ENCODE data around the gene CDH4.
"Not testable (repeated sequence)": the region's sequence is repeated elsewhere in the genome, so short reads cannot be mapped to it uniquely, and the experiment has no call there.

The CDH4 gene

GRCh38 chr20:61253264-61253639 lies 1.2 kb downstream of the CDH4 start:
- in situ Hi-C loops (cut with HindIII; ENCODE audit: low sequenced_read_pairs): no loop called here

GRCh38 chr20:61253640-61254511 lies 1.8 kb downstream of the CDH4 start:
- in situ Hi-C loops (cut with HindIII; ENCODE audit: low sequenced_read_pairs): no loop called here

GRCh38 chr20:61254881-61255626 lies 3.0 kb downstream of the CDH4 start:
- in situ Hi-C loops (cut with HindIII; ENCODE audit: low sequenced_read_pairs): no loop called here

GRCh38 chr20:61256365-61256764 lies 4.3 kb downstream of the CDH4 start:
- in situ Hi-C loops (cut with HindIII; ENCODE audit: low sequenced_read_pairs): no loop called here

- in situ Hi-C loops (cut with HindIII; ENCODE audit: low sequenced_read_pairs): no loop called here
Observed at GRCh38 chr20:61256824-61257223, 4.8 kb downstream of the CDH4 start.

GRCh38 chr20:61257611-61258010 lies 5.5 kb downstream of the CDH4 start:
- in situ Hi-C loops (cut with HindIII; ENCODE audit: low sequenced_read_pairs): no loop called here

GRCh38 chr20:61259741-61260140 lies 7.7 kb downstream of the CDH4 start:
- in situ Hi-C loops (cut with HindIII; ENCODE audit: low sequenced_read_pairs): no loop called here

GRCh38 chr20:61260905-61261304 lies 8.8 kb downstream of the CDH4 start:
- in situ Hi-C loops (cut with HindIII; ENCODE audit: low sequenced_read_pairs): no loop called here

GRCh38 chr20:61262036-61262435 lies 10.0 kb downstream of the CDH4 start:
- in situ Hi-C loops (cut with HindIII; ENCODE audit: low sequenced_read_pairs): no loop called here

- in situ Hi-C loops (cut with HindIII; ENCODE audit: low sequenced_read_pairs): no loop called here
Observed at GRCh38 chr20:61262514-61262913, 10.5 kb downstream of the CDH4 start.

GRCh38 chr20:61263084-61263695 lies 11.1 kb downstream of the CDH4 start:
- in situ Hi-C loops (cut with HindIII; ENCODE audit: low sequenced_read_pairs): no loop called here

- in situ Hi-C loops (cut with HindIII; ENCODE audit: low sequenced_read_pairs): no loop called here
Observed at GRCh38 chr20:61263938-61264337, 11.9 kb downstream of the CDH4 start.

- in situ Hi-C loops (cut with HindIII; ENCODE audit: low sequenced_read_pairs): no loop called here
Observed at GRCh38 chr20:61267241-61267640, 15.2 kb downstream of the CDH4 start.

GRCh38 chr20:61268024-61268423 lies 16.0 kb downstream of the CDH4 start:
- in situ Hi-C loops (cut with HindIII; ENCODE audit: low sequenced_read_pairs): no loop called here

GRCh38 chr20:61271312-61272231 lies 19.5 kb downstream of the CDH4 start:
- in situ Hi-C loops (cut with HindIII; ENCODE audit: low sequenced_read_pairs): no loop called here

GRCh38 chr20:61273024-61273423 lies 21.0 kb downstream of the CDH4 start:
- in situ Hi-C loops (cut with HindIII; ENCODE audit: low sequenced_read_pairs): not testable (repeated sequence)

GRCh38 chr20:61273666-61274065 lies 21.6 kb downstream of the CDH4 start:
- in situ Hi-C loops (cut with HindIII; ENCODE audit: low sequenced_read_pairs): not testable (repeated sequence)

GRCh38 chr20:61274326-61274725 lies 22.3 kb downstream of the CDH4 start:
- in situ Hi-C loops (cut with HindIII; ENCODE audit: low sequenced_read_pairs): no loop called here

- in situ Hi-C loops (cut with HindIII; ENCODE audit: low sequenced_read_pairs): no loop called here
Observed at GRCh38 chr20:61278296-61278695, 26.2 kb downstream of the CDH4 start.

GRCh38 chr20:61279621-61280150 lies 27.6 kb downstream of the CDH4 start:
- in situ Hi-C loops (cut with HindIII; ENCODE audit: low sequenced_read_pairs): no loop called here
